HFFc6 (cell line): ENCODE data around the gene TMEM38A. TPM values are rescaled to one million over a fixed set of nuclear protein-coding genes. Genes with fewer than 3 reads are reported as not detected.
"Not testable (repeated sequence)": the region's sequence is repeated elsewhere in the genome, so short reads cannot be mapped to it uniquely, and the experiment has no call there.

Experiments used
- DNase-seq: peaks from one replicate; pipeline ENCODE4 v3.0.0-alpha.2; 2018
- H3K27ac Mint-ChIP-seq: 2 replicates; pipeline ENCODE4 v1.8.0; 2020; ENCODE audit warnings: mild to moderate bottlenecking, mixed read lengths
- H3K27me3 Mint-ChIP-seq: 2 replicates; pipeline ENCODE4 v1.8.0; 2021; ENCODE audit warnings: mild to moderate bottlenecking, moderate library complexity, mixed read lengths; ENCODE audit not compliant: insufficient read depth
- H3K36me3 Mint-ChIP-seq: 2 replicates; pipeline ENCODE4 v1.8.0; 2021; ENCODE audit warnings: low read depth, mixed read lengths
- H3K4me1 Mint-ChIP-seq: 2 replicates; pipeline ENCODE4 v1.8.0; 2020; ENCODE audit warnings: low read depth, mixed read lengths
- H3K4me3 Mint-ChIP-seq: 2 replicates; pipeline ENCODE4 v1.8.0; 2020; ENCODE audit warnings: mild to moderate bottlenecking, moderate library complexity, mixed read lengths
- H3K9me3 Mint-ChIP-seq: 2 replicates; pipeline ENCODE4 v1.8.0; 2020; ENCODE audit warnings: mild to moderate bottlenecking, mixed read lengths
- CTCF ChIP-seq: fragments of 200-600 bp; sonication (generic); IDR thresholded peaks from 2 replicates; pipeline ENCODE4 v1.5.0; 2021; ENCODE audit warnings: antibody characterized with exemption, mild to moderate bottlenecking
- total RNA-seq, 6 experiments: library from RNA; stranded (reverse); fragmentation: NEBNext Ultra II Directional; extraction: Animal tissue kit (Norgen Biotek cat#: 25700); gene quantifications; 2 replicates in 1 of 6; 3 replicates in 5 of 6; pipeline ENCODE4 v1.2.3, GENCODE V29; 2021

Gene TMEM38A
- total RNA-seq, 6 experiments from 2014 or later: 0.26 to 2.0 (median 1.0) TPM

- Mint-ChIP-seq H3K4me1 (no peaks in the 10 kb centered on the region), H3K4me3 (no peak overlapping the region), H3K27me3 (peaks cover 9% of the 10 kb centered on the region), H3K27ac (no peak overlapping the region), H3K9me3 (no peaks in the 10 kb centered on the region), H3K36me3 (no peaks in the 10 kb centered on the region)
- DNase-seq: no peak
- TF ChIP-seq CTCF: no peak
Observed at GRCh38 chr19:16670291-16670690, 9.4 kb downstream of the TMEM38A start.

GRCh38 chr19:16671652-16672274 is 10.8 kb downstream of the TMEM38A start:
- Mint-ChIP-seq H3K9me3 (no peaks in the 10 kb centered on the region), H3K27ac (no peak overlapping the region), H3K27me3 (peaks cover 3% of the 10 kb centered on the region), H3K4me1 (no peaks in the 10 kb centered on the region), H3K36me3 (no peaks in the 10 kb centered on the region), H3K4me3 (no peak overlapping the region)
- DNase-seq: no peak
- TF ChIP-seq CTCF: no peak

GRCh38 chr19:16673231-16673630 is 12.3 kb downstream of the TMEM38A start:
- Mint-ChIP-seq H3K36me3 (no peaks in the 10 kb centered on the region), H3K4me1 (no peaks in the 10 kb centered on the region), H3K27me3 (peaks cover 3% of the 10 kb centered on the region), H3K4me3 (no peak overlapping the region), H3K9me3 (no peaks in the 10 kb centered on the region), H3K27ac (no peak overlapping the region)
- TF ChIP-seq CTCF: no peak
- DNase-seq: no peak

GRCh38 chr19:16673839-16674238 is 12.9 kb downstream of the TMEM38A start:
- not testable (repeated sequence) for H3K9me3 Mint-ChIP-seq, DNase-seq, H3K27ac Mint-ChIP-seq, H3K4me3 Mint-ChIP-seq, H3K4me1 Mint-ChIP-seq, H3K27me3 Mint-ChIP-seq, H3K36me3 Mint-ChIP-seq

GRCh38 chr19:16676101-16676798 is 15.3 kb downstream of the TMEM38A start:
- no peak for TF ChIP-seq CTCF
- no peak overlapping the region for H3K27ac Mint-ChIP-seq
- no peaks in the 10 kb centered on the region; the same call in none of the 2 replicates for H3K27me3 Mint-ChIP-seq
- no peak for DNase-seq
- H3K36me3 Mint-ChIP-seq: peaks cover 5% of the 10 kb centered on the region; the same call in 1 of the 2 replicates
- H3K4me3 Mint-ChIP-seq: no peak overlapping the region
- no peaks in the 10 kb centered on the region for H3K4me1 Mint-ChIP-seq
- peaks cover under 1% of the 10 kb centered on the region; the same call in 1 of the 2 replicates for H3K9me3 Mint-ChIP-seq

- Mint-ChIP-seq H3K4me1 (no peaks in the 10 kb centered on the region), H3K4me3 (no peak overlapping the region), H3K36me3 (peaks cover 5% of the 10 kb centered on the region; the same call in 1 of the 2 replicates), H3K27me3 (no peaks in the 10 kb centered on the region; the same call in none of the 2 replicates), H3K9me3 (peaks cover 6% of the 10 kb centered on the region; the same call in 1 of the 2 replicates), H3K27ac (no peak overlapping the region)
- no peak for DNase-seq
- TF ChIP-seq CTCF: no peak
Observed at GRCh38 chr19:16677055-16677454, 16.1 kb downstream of the TMEM38A start.
